MM.1S (cell line): ENCODE measurements around the gene RBFOX2.
"Not testable (repeated sequence)": the region's sequence is repeated elsewhere in the genome, so short reads cannot be mapped to it uniquely, and the experiment has no call there.

Experiments used
- DNase-seq: peaks from one replicate; pipeline ENCODE4 v3.0.0-alpha.2; 2015
- H2AFZ ChIP-seq: fragments of 300-600 bp; sonication (generic); 2 replicates; pipeline ENCODE4 v1.6.0; 2016; ENCODE audit warnings: antibody characterized with exemption, low read length
- H3F3A ChIP-seq: fragments of 300-600 bp; sonication (generic); 2 replicates; pipeline ENCODE4 v1.6.1; 2016; ENCODE audit warnings: mild to moderate bottlenecking, antibody characterized with exemption, low read length, moderate library complexity, mixed read lengths; ENCODE audit not compliant: insufficient read depth
- H3K27ac ChIP-seq: fragments of 300-600 bp; sonication (generic); 2 replicates; pipeline ENCODE4 v1.5.1; 2016; ENCODE audit warnings: mild to moderate bottlenecking, low read length
- H3K27me3 ChIP-seq: fragments of 300-600 bp; sonication (generic); replicated peaks from 2 replicates; pipeline ENCODE4 v1.6.0; 2016; ENCODE audit warnings: low read length; ENCODE audit not compliant: insufficient read depth
- H3K36me3 ChIP-seq: fragments of 300-600 bp; sonication (generic); replicated peaks from 2 replicates; pipeline ENCODE4 v1.6.1; 2016; ENCODE audit warnings: mild to moderate bottlenecking, low read length, mixed read lengths; ENCODE audit not compliant: insufficient read depth
- H3K4me1 ChIP-seq: fragments of 300-600 bp; sonication (generic); 2 replicates; pipeline ENCODE4 v1.6.1; 2016; ENCODE audit warnings: low read length, mixed read lengths
- H3K4me2 ChIP-seq: fragments of 300-600 bp; sonication (generic); 2 replicates; pipeline ENCODE4 v1.6.0; 2016; ENCODE audit warnings: low read depth, low read length
- H3K4me3 ChIP-seq: fragments of 300-600 bp; sonication (generic); 2 replicates; pipeline ENCODE4 v1.5.1; 2016; ENCODE audit warnings: low read length, mixed read lengths
- H3K79me2 ChIP-seq: fragments of 300-600 bp; sonication (generic); 2 replicates; pipeline ENCODE4 v1.6.1; 2016; ENCODE audit warnings: mixed run types, low read length, mixed read lengths
- H3K9ac ChIP-seq: fragments of 300-600 bp; sonication (generic); 2 replicates; pipeline ENCODE4 v1.6.1; 2016; ENCODE audit warnings: low read length, mixed read lengths
- H3K9me2 ChIP-seq: fragments of 300-600 bp; sonication (generic); replicated peaks from 2 replicates; pipeline ENCODE4 v1.6.1; 2016; ENCODE audit warnings: mild to moderate bottlenecking, low read length, mixed read lengths; ENCODE audit not compliant: insufficient read depth
- H3K9me3 ChIP-seq: fragments of 300-600 bp; sonication (generic); replicated peaks from 2 replicates; pipeline ENCODE4 v1.6.1; 2016; ENCODE audit warnings: mild to moderate bottlenecking, low read length, mixed read lengths; ENCODE audit not compliant: insufficient read depth
- H4K20me1 ChIP-seq: fragments of 300-600 bp; sonication (generic); 2 replicates; pipeline ENCODE4 v1.6.1; 2016; ENCODE audit warnings: mild to moderate bottlenecking, low read length, moderate library complexity, mixed read lengths; ENCODE audit not compliant: insufficient read depth
- EZH2 ChIP-seq: fragments of 300-600 bp; sonication (generic); optimal IDR thresholded peaks from 2 replicates; pipeline ENCODE3; 2017; ENCODE audit warnings: low read depth, mild to moderate bottlenecking, antibody characterized with exemption, low read length, mixed read lengths
- EZH2phosphoT487 ChIP-seq: fragments of 300-600 bp; sonication (generic); IDR thresholded peaks from 2 replicates; pipeline ENCODE4 v1.6.1; 2018; ENCODE audit warnings: antibody characterized with exemption, low read length
- TF ChIP-seq, protein P1 (sequence below): fragments of 300-600 bp; sonication (generic); IDR thresholded peaks from 2 replicates; pipeline ENCODE4 v1.5.1; 2016; ENCODE audit warnings: antibody characterized with exemption, low read length, mixed read lengths

The RBFOX2 gene

DNA sequence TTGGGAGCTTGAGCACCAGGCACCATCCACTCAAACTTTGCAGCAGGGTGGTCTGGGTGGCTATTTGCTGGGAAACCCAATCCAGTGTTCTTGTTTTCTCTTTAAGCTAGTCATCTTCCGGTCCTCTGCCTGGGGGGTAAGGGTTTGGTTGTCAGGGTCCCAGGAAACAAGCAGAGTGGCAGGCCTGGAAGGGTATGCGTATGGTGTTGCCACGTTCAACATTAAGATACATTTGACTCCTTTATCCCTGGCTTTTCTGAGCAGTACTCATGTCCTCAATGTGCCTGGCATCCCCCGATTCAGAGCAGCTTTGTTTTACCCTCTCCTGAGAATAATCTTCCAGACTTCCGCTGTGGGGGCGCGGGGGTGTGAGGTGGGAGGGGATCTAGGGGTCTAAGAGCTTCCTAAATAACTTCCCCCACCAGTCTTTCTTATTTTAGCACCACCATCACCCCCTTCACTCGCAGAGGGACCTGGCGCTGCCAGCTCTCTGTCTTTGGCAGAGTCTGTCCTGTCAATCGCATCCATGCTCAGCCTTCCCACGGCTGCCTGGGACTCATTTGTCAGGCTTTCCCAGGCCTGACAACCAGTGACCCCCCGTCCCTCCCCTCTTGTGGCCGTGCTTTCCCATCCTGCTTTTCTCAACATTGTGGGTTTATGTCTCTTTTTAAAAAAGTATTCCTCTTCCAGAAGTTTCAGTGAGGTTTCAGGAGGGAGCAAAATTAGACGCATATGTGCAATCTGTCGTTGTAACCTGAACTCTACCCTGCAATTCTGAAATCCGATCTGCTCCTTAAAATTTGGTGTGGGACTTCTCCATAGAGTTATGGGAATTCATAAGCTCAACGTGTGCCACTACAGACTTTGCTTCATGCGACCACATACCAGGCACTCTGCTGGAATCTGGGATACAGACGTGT lies 27.0 kb upstream of the RBFOX2 start:
- DNase-seq = no peak
- H3K9ac ChIP-seq = no peak overlapping the region
- H4K20me1 ChIP-seq = no peaks in the 10 kb centered on the region
- no peaks in the 10 kb centered on the region for H3K79me2 ChIP-seq
- TF ChIP-seq, protein P1, sequence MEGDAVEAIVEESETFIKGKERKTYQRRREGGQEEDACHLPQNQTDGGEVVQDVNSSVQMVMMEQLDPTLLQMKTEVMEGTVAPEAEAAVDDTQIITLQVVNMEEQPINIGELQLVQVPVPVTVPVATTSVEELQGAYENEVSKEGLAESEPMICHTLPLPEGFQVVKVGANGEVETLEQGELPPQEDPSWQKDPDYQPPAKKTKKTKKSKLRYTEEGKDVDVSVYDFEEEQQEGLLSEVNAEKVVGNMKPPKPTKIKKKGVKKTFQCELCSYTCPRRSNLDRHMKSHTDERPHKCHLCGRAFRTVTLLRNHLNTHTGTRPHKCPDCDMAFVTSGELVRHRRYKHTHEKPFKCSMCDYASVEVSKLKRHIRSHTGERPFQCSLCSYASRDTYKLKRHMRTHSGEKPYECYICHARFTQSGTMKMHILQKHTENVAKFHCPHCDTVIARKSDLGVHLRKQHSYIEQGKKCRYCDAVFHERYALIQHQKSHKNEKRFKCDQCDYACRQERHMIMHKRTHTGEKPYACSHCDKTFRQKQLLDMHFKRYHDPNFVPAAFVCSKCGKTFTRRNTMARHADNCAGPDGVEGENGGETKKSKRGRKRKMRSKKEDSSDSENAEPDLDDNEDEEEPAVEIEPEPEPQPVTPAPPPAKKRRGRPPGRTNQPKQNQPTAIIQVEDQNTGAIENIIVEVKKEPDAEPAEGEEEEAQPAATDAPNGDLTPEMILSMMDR = no peak
- TF ChIP-seq EZH2phosphoT487 (no peak), EZH2 (no peak)
- no peaks in the 10 kb centered on the region for H3K27me3 ChIP-seq
- no peaks in the 10 kb centered on the region for H3K4me1 ChIP-seq
- H2AFZ ChIP-seq = no peak overlapping the region
- H3F3A ChIP-seq = no peaks in the 10 kb centered on the region
- H3K27ac ChIP-seq = no peak overlapping the region
- H3K4me3 ChIP-seq = no peak overlapping the region
- H3K4me2 ChIP-seq = no peak overlapping the region
- H3K9me3 ChIP-seq = no peaks in the 10 kb centered on the region
- H3K9me2 ChIP-seq = no peaks in the 10 kb centered on the region
- no peaks in the 10 kb centered on the region for H3K36me3 ChIP-seq

- H3K9me2 ChIP-seq, H3K27me3 ChIP-seq, H3K27ac ChIP-seq, DNase-seq, H3K4me2 ChIP-seq, H3F3A ChIP-seq, H3K4me1 ChIP-seq, H3K4me3 ChIP-seq, H3K36me3 ChIP-seq, H4K20me1 ChIP-seq, H3K9me3 ChIP-seq, H2AFZ ChIP-seq, H3K9ac ChIP-seq, H3K79me2 ChIP-seq: not testable (repeated sequence)
Measured at GRCh38 chr22:36054446-36054845, 25.8 kb upstream of the RBFOX2 start.

GRCh38 chr22:36053242-36054147 lies 24.9 kb upstream of the RBFOX2 start:
- H3K9ac ChIP-seq = no peak overlapping the region

More at GRCh38 chr22:36053242-36054147, 24.9 kb upstream of the RBFOX2 start:
- Histone ChIP-seq H2AFZ (no peak overlapping the region), H3K27ac (no peak overlapping the region), H3K36me3 (no peaks in the 10 kb centered on the region), H3K4me3 (no peak overlapping the region), H3K79me2 (no peaks in the 10 kb centered on the region), H3K27me3 (no peaks in the 10 kb centered on the region), H3K4me2 (peak overlapping the region; percentile 35; the same call in 1 of the 2 replicates), H3F3A (no peaks in the 10 kb centered on the region), H4K20me1 (no peaks in the 10 kb centered on the region), H3K4me1 (no peaks in the 10 kb centered on the region), H3K9me3 (no peaks in the 10 kb centered on the region), H3K9me2 (no peaks in the 10 kb centered on the region)
- DNase-seq = no peak
- no peak for TF ChIP-seq EZH2phosphoT487
- TF ChIP-seq, protein P1 = no peak
- no peak for TF ChIP-seq EZH2
